IMR-90 (cell line): Measurements from ENCODE around the gene LDLRAD4. TPM values are rescaled to one million over a fixed set of nuclear protein-coding genes. Genes with fewer than 3 reads are reported as not detected.

Source experiments
- ATAC-seq: fragments of 200-7000 bp; cut with Tn5 transposase; 2 replicates; pipeline ENCODE4 v1.9.1; 2020; ENCODE audit warnings: low read depth, mild to moderate bottlenecking, moderate library complexity
- BruUV-seq: library from RNA; stranded (reverse); fragments of 400-500 nt; replicated peaks from 2 replicates; lab custom pipeline; 2021; lab: Mats Ljungman, UMichigan
- CTCF ChIA-PET: fragments of 300-600 bp; formaldehyde crosslinking; extraction: SDS; loops from one replicate; lab custom pipeline; 2021; ENCODE audit warnings: antibody characterized with exemption; lab: Yijun Ruan, JAX
- POLR2A ChIA-PET: fragments of 300-600 bp; sonication (Branson Sonifier 250); formaldehyde crosslinking; loops from one replicate; lab custom pipeline; 2022; ENCODE audit warnings: antibody characterized with exemption; ENCODE audit not compliant: unreplicated experiment; lab: Charles Lee
- DNase-seq: peaks from one replicate; pipeline ENCODE4 v3.0.0; 2013
- H2AFZ ChIP-seq: replicated peaks from 2 replicates; pipeline ENCODE3; 2013; ENCODE audit warnings: low read length, mild to moderate bottlenecking; ENCODE audit not compliant: poor library complexity
- H2AK5ac ChIP-seq: 2 replicates; pipeline ENCODE4 v1.6.1; 2013; ENCODE audit warnings: low read depth, low read length, inconsistent platforms
- H2AK9ac ChIP-seq: replicated peaks from 2 replicates; pipeline ENCODE3; 2013; ENCODE audit warnings: mild to moderate bottlenecking, low read depth, low read length, moderate library complexity; ENCODE audit not compliant: poor library complexity
- H2BK120ac ChIP-seq: 2 replicates; pipeline ENCODE4 v1.6.1; 2013; ENCODE audit warnings: low read depth, low read length, inconsistent platforms
- H2BK15ac ChIP-seq: 3 replicates; pipeline ENCODE4 v1.6.1; 2013; ENCODE audit warnings: low read depth, low read length, inconsistent platforms
- H2BK20ac ChIP-seq: 2 replicates; pipeline ENCODE4 v1.6.1; 2013; ENCODE audit warnings: low read depth, mild to moderate bottlenecking, inconsistent platforms, low read length, moderate library complexity
- H2BK5ac ChIP-seq: 2 replicates; pipeline ENCODE4 v1.6.1; 2013; ENCODE audit warnings: mild to moderate bottlenecking, low read depth, low read length, inconsistent platforms; ENCODE audit not compliant: poor library complexity, severe bottlenecking
- H3K14ac ChIP-seq: replicated peaks from 2 replicates; pipeline ENCODE4 v1.6.1; 2013; ENCODE audit warnings: low read depth, low read length, inconsistent platforms
- H3K18ac ChIP-seq: 2 replicates; pipeline ENCODE4 v1.6.1; 2013; ENCODE audit warnings: low read depth, low read length, control low read depth
- H3K23ac ChIP-seq: 2 replicates; pipeline ENCODE4 v1.6.1; 2013; ENCODE audit warnings: low read depth, low read length, inconsistent platforms
- H3K27ac ChIP-seq: 2 replicates; pipeline ENCODE4 v1.5.1; 2013; ENCODE audit warnings: mild to moderate bottlenecking, control low read depth, low read length; ENCODE audit not compliant: insufficient read depth
- H3K27me3 ChIP-seq: 2 replicates; pipeline ENCODE4 v1.6.1; 2013; ENCODE audit warnings: low read length; ENCODE audit not compliant: control insufficient read depth, insufficient read depth
- H3K36me3 ChIP-seq: 2 replicates; pipeline ENCODE4 v1.6.1; 2013; ENCODE audit warnings: low read length, mixed read lengths; ENCODE audit not compliant: control insufficient read depth, insufficient read depth
- H3K4ac ChIP-seq: 2 replicates; pipeline ENCODE4 v1.6.1; 2013; ENCODE audit warnings: low read depth, low read length, inconsistent platforms
- H3K4me1 ChIP-seq: 2 replicates; pipeline ENCODE4 v1.6.1; 2013; ENCODE audit warnings: low read length, mixed read lengths; ENCODE audit not compliant: control insufficient read depth, insufficient read depth
- H3K4me2 ChIP-seq: 2 replicates; pipeline ENCODE4 v1.6.1; 2013; ENCODE audit warnings: low read depth, mild to moderate bottlenecking, control low read depth, low read length, moderate library complexity
- H3K4me3 ChIP-seq: 2 replicates; pipeline ENCODE4 v1.5.1; 2013; ENCODE audit warnings: low read depth, mild to moderate bottlenecking, control low read depth, low read length, moderate library complexity; ENCODE audit not compliant: insufficient read depth
- H3K56ac ChIP-seq: 2 replicates; pipeline ENCODE4 v1.6.1; 2013; ENCODE audit warnings: low read length, inconsistent platforms; ENCODE audit not compliant: insufficient read depth; ENCODE audit errors: extremely low read depth
- H3K79me1 ChIP-seq, 2 experiments: 2 replicates each; pipeline ENCODE4 v1.6.1; 2013; ENCODE audit warnings: low read length in 2 of 2, inconsistent platforms in 1 of 2, low read depth in 1 of 2
- H3K9ac ChIP-seq: 2 replicates; pipeline ENCODE4 v1.6.1; 2013; ENCODE audit warnings: low read depth, low read length, control low read depth
- H3K9me1 ChIP-seq: 2 replicates; pipeline ENCODE4 v1.6.1; 2013; ENCODE audit warnings: low read length, inconsistent platforms; ENCODE audit not compliant: insufficient read depth
- H3K9me3 ChIP-seq: 2 replicates; pipeline ENCODE4 v1.6.1; 2013; ENCODE audit warnings: low read length; ENCODE audit not compliant: control insufficient read depth, insufficient read depth
- H4K20me1 ChIP-seq: 2 replicates; pipeline ENCODE4 v1.6.1; 2013; ENCODE audit warnings: low read length, inconsistent platforms; ENCODE audit not compliant: insufficient read depth
- H4K5ac ChIP-seq: 2 replicates; pipeline ENCODE4 v1.6.1; 2013; ENCODE audit warnings: mild to moderate bottlenecking, low read depth, low read length, control low read depth
- H4K8ac ChIP-seq, 2 experiments: 2 replicates each; pipeline ENCODE4 v1.6.1; 2013; ENCODE audit warnings: low read depth in 2 of 2, low read length in 2 of 2, control low read depth in 1 of 2, inconsistent platforms in 1 of 2
- H4K91ac ChIP-seq: 2 replicates; pipeline ENCODE4 v1.6.1; 2013; ENCODE audit warnings: low read depth, low read length, inconsistent platforms; ENCODE audit not compliant: insufficient read depth
- MAZ ChIP-seq: IDR thresholded peaks from 2 replicates; pipeline ENCODE4 v1.6.1; 2012; ENCODE audit warnings: low read depth, mild to moderate bottlenecking, low read length, improper control_type of control experiment, moderate library complexity, borderline replicate concordance
- NFE2L2 ChIP-seq: fragments of 150-350 bp; IDR thresholded peaks from 2 replicates; pipeline ENCODE4 v1.6.1; 2016; ENCODE audit warnings: low read depth, mild to moderate bottlenecking, low read length
- POLR2A ChIP-seq: IDR thresholded peaks from 2 replicates; pipeline ENCODE4 v1.6.1; 2012; ENCODE audit warnings: mild to moderate bottlenecking, low read depth, low read length
- USF2 ChIP-seq: fragments of 150-350 bp; IDR thresholded peaks from 2 replicates; pipeline ENCODE4 v1.6.1; 2017; ENCODE audit warnings: mild to moderate bottlenecking, antibody characterized with exemption, low read length, low read depth
- WGBS, 2 experiments: methylation state at CpG; one replicate each; pipeline versions ENCODE4 v1.1.5 to v1.1.7; 2013; ENCODE audit warnings: missing lambda C conversion rate in 2 of 2; ENCODE audit not compliant: insufficient read length in 1 of 2; ENCODE audit errors: extremely low coverage in 2 of 2; 5-methylcytosine and 5-hydroxymethylcytosine counted together
- dilution Hi-C: fragments of 300-500 bp; cut with HindIII; formaldehyde crosslinking; loops from one replicate; pipeline ENCODE4 v1.14.3; 2018; ENCODE audit warnings: low sequenced_read_pairs; ENCODE audit not compliant: unreplicated experiment
- in situ Hi-C: fragments of 300-500 bp; cut with MboI; formaldehyde crosslinking; loops from 3 replicates; pipeline ENCODE4 v1.14.3; 2019; ENCODE audit warnings: low sequenced_read_pairs, inconsistent platforms, mixed read lengths
- intact Hi-C: fragments of 100-400 bp; cut with micrococcal nuclease; formaldehyde crosslinking; loops from 2 replicates; pipeline ENCODE4 v1.10.0; 2022
- polyA plus RNA-seq, 3 experiments: library from polyadenylated mRNA; depleted of rRNA; stranded (reverse); fragments of >200 nt; gene quantifications; 2 replicates each; pipeline ENCODE4 v1.2.3, GENCODE V29; 2012; ENCODE audit warnings: low replicate concordance in 1 of 3
- total RNA-seq: library from RNA; depleted of rRNA; stranded (reverse); fragments of >200 nt; gene quantifications from 2 replicates; pipeline ENCODE4 v1.2.3, GENCODE V29; 2012

The LDLRAD4 gene
- total and polyA plus RNA-seq, 2 of the 4 experiments (the other 2 are of a cell fraction): not detected

GRCh38 chr18:13429884-13430510 lies 211.4 kb downstream of the LDLRAD4 start:
- Histone ChIP-seq H3K9ac (no peak overlapping the region), H2BK5ac (no peak overlapping the region), H4K91ac (no peak overlapping the region), H2BK15ac (no peak overlapping the region), H2AFZ (no peak overlapping the region), H3K27me3 (no peaks in the 10 kb centered on the region), H3K23ac (no peak overlapping the region), H3K56ac (no peak overlapping the region), H3K4me3 (no peak overlapping the region), H2AK5ac (no peak overlapping the region), H3K4me1 (no peaks in the 10 kb centered on the region), H3K27ac (no peak overlapping the region), H3K18ac (no peak overlapping the region), H3K79me1 (no peaks in the 10 kb centered on the region), H3K4ac (no peak overlapping the region), H2BK120ac (no peak overlapping the region), H3K9me3 (no peaks in the 10 kb centered on the region), H4K5ac (no peak overlapping the region), H2AK9ac (no peak overlapping the region), H2BK20ac (no peak overlapping the region), H4K8ac (no peak overlapping the region), H3K36me3 (no peaks in the 10 kb centered on the region), H3K9me1 (no peaks in the 10 kb centered on the region), H4K20me1 (no peaks in the 10 kb centered on the region), H3K14ac (no peak overlapping the region), H3K4me2 (no peak overlapping the region)
- no peak for TF ChIP-seq MAZ
- no peak for TF ChIP-seq NFE2L2
- no peak for TF ChIP-seq USF2
- no peak for TF ChIP-seq POLR2A
- dilution Hi-C loops (no loop called here), in situ Hi-C loops (no loop called here), intact Hi-C loops (no loop called here)
- CTCF ChIA-PET: no interaction called here
- DNase-seq (no peak), ATAC-seq (no peak)
- no TSS peak for BruUV-seq
- no CpG with 5 or more reads among the region's 15 CpGs for WGBS, 2 experiments
- POLR2A ChIA-PET: no interaction called here
